Loucy (cell line): ENCODE results near the gene HDHD3.

Experiments used
- H2AFZ ChIP-seq: fragments of 200-600 bp; sonication (generic); 2 replicates; pipeline ENCODE4 v1.6.0; 2016; ENCODE audit warnings: antibody characterized with exemption, mild to moderate bottlenecking, low read length, moderate library complexity
- H3F3A ChIP-seq: fragments of 200-600 bp; 2 replicates; pipeline ENCODE4 v1.6.0; 2016; ENCODE audit warnings: antibody characterized with exemption, low read depth, mild to moderate bottlenecking
- H3K27me3 ChIP-seq: fragments of 200-600 bp; sonication (generic); 2 replicates; pipeline ENCODE4 v1.6.1; 2014; ENCODE audit warnings: low read length, mild to moderate bottlenecking; ENCODE audit not compliant: insufficient read depth, poor library complexity, severe bottlenecking
- H3K36me3 ChIP-seq: fragments of 200-600 bp; sonication (generic); 2 replicates; pipeline ENCODE4 v1.6.1; 2016; ENCODE audit warnings: low read length; ENCODE audit not compliant: insufficient read depth
- H3K4me1 ChIP-seq: fragments of 200-600 bp; sonication (generic); 2 replicates; pipeline ENCODE4 v1.5.1; 2014; ENCODE audit warnings: low read length, mild to moderate bottlenecking; ENCODE audit not compliant: insufficient read depth, poor library complexity, severe bottlenecking
- H3K4me2 ChIP-seq: fragments of 200-600 bp; sonication (generic); 2 replicates; pipeline ENCODE4 v1.6.0; 2014; ENCODE audit warnings: antibody characterized with exemption, low read length, low read depth, mild to moderate bottlenecking; ENCODE audit not compliant: poor library complexity, severe bottlenecking
- H3K4me3 ChIP-seq: fragments of 200-600 bp; sonication (generic); 2 replicates; pipeline ENCODE4 v1.5.1; 2014; ENCODE audit warnings: low read length, mild to moderate bottlenecking, mixed read lengths; ENCODE audit not compliant: poor library complexity, severe bottlenecking
- H3K79me2 ChIP-seq: fragments of 200-600 bp; sonication (generic); 2 replicates; pipeline ENCODE4 v1.6.1; 2014; ENCODE audit warnings: low read length; ENCODE audit not compliant: insufficient read depth
- H3K9ac ChIP-seq: fragments of 200-600 bp; sonication (generic); 2 replicates; pipeline ENCODE4 v1.6.0; 2014; ENCODE audit warnings: mild to moderate bottlenecking, low read depth, low read length, moderate library complexity; ENCODE audit not compliant: poor library complexity, severe bottlenecking
- H3K9me2 ChIP-seq: fragments of 200-600 bp; sonication (generic); replicated peaks from 2 replicates; pipeline ENCODE4 v1.6.1; 2016; ENCODE audit warnings: low read depth, low read length, mixed read lengths
- H3K9me3 ChIP-seq: fragments of 200-600 bp; sonication (generic); 2 replicates; pipeline ENCODE4 v1.6.1; 2014; ENCODE audit warnings: mild to moderate bottlenecking, antibody characterized with exemption, low read length, low read depth; ENCODE audit not compliant: insufficient read depth
- H4K20me1 ChIP-seq: fragments of 200-600 bp; sonication (generic); 2 replicates; pipeline ENCODE4 v1.6.0; 2014; ENCODE audit warnings: antibody characterized with exemption, low read length, mild to moderate bottlenecking; ENCODE audit not compliant: insufficient read depth, poor library complexity, severe bottlenecking
- EZH2phosphoT487 ChIP-seq: fragments of 200-600 bp; IDR thresholded peaks from 2 replicates; pipeline ENCODE4 v1.6.1; 2018; ENCODE audit warnings: antibody characterized with exemption, mild to moderate bottlenecking, moderate library complexity, borderline replicate concordance
- TF ChIP-seq, protein P1 (sequence below): fragments of 200-600 bp; sonication (generic); conservative IDR thresholded peaks from 2 replicates; pipeline ENCODE4 v1.5.1; 2014; ENCODE audit warnings: mild to moderate bottlenecking, antibody characterized with exemption, low read length

Gene HDHD3

GRCh38 chr9:113352006-113352405 lies 24.8 kb downstream of the HDHD3 start:
- Histone ChIP-seq H4K20me1 (no peaks in the 10 kb centered on the region), H3K9me3 (no peaks in the 10 kb centered on the region), H3K4me3 (no peak overlapping the region), H3K9ac (no peak overlapping the region), H3K4me1 (peaks cover 24% of the 10 kb centered on the region), H3K4me2 (no peak overlapping the region), H3K36me3 (no peaks in the 10 kb centered on the region), H3F3A (peaks cover 2% of the 10 kb centered on the region; the same call in 1 of the 2 replicates), H3K27me3 (no peaks in the 10 kb centered on the region), H3K79me2 (no peaks in the 10 kb centered on the region), H2AFZ (no peak overlapping the region), H3K9me2 (no peaks in the 10 kb centered on the region)
- no peak for TF ChIP-seq EZH2phosphoT487

DNA sequence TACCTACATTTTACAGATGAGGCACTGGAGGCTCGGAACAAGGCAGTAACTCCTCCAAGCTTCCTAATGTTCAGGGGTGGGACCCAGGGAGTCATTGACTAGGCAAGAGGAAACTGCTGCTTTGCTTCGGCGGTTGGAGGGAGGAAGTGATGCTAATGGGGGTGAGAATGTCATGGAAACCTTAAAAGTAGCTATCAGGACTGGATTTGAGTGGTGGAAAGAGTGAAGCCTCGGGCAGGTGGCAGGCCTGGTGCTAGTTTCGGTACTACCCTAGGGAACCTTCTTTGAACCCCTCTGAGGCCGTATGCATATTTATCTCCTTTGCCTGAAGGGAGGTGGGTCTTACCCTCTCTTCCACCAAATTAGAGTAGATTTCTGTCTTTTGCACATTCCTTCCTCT lies 25.8 kb downstream of the HDHD3 start:
- H3K79me2 ChIP-seq = no peaks in the 10 kb centered on the region
- peaks cover 2% of the 10 kb centered on the region; the same call in 1 of the 2 replicates for H3F3A ChIP-seq
- TF ChIP-seq, protein P1, sequence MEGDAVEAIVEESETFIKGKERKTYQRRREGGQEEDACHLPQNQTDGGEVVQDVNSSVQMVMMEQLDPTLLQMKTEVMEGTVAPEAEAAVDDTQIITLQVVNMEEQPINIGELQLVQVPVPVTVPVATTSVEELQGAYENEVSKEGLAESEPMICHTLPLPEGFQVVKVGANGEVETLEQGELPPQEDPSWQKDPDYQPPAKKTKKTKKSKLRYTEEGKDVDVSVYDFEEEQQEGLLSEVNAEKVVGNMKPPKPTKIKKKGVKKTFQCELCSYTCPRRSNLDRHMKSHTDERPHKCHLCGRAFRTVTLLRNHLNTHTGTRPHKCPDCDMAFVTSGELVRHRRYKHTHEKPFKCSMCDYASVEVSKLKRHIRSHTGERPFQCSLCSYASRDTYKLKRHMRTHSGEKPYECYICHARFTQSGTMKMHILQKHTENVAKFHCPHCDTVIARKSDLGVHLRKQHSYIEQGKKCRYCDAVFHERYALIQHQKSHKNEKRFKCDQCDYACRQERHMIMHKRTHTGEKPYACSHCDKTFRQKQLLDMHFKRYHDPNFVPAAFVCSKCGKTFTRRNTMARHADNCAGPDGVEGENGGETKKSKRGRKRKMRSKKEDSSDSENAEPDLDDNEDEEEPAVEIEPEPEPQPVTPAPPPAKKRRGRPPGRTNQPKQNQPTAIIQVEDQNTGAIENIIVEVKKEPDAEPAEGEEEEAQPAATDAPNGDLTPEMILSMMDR = no peak
- TF ChIP-seq EZH2phosphoT487 = no peak
- H2AFZ ChIP-seq = peak overlapping the region; percentile 66
- no peaks in the 10 kb centered on the region for H3K9me3 ChIP-seq
- H3K9me2 ChIP-seq = no peaks in the 10 kb centered on the region
- peak overlapping the region; percentile 34 for H3K4me3 ChIP-seq
- peak overlapping the region; percentile 4 for H3K9ac ChIP-seq
- H3K36me3 ChIP-seq = no peaks in the 10 kb centered on the region
- no peaks in the 10 kb centered on the region for H4K20me1 ChIP-seq
- no peaks in the 10 kb centered on the region for H3K27me3 ChIP-seq
- H3K4me2 ChIP-seq = peak overlapping the region; percentile 53
- H3K4me1 ChIP-seq = peaks cover 24% of the 10 kb centered on the region

DNA sequence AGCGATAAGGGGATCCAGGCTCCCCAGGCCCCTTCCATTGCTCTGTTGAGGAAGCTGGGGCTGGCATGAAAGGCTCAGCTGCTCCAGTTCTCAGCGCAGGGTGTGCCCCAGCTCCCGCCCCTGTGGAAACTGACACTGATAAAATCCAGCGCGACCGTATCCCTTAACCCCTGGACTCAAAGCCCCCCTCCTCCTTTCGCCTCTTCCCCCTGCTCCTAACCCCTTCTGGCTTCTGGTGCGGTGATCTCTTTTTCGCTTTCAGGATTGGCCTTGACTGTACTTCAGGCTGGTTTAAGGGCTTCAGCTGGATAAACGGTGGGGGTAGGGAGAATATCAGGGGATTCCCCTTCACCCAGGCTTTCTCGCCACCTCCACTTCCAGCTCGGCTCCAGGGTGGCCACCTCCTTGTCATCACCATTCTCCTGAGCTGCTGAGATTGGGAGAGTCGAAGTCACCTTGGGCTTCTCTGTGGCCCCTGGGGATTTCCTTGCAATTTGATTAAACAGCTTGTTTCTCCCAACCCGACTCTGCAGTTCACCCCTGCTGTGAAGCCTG lies 26.6 kb downstream of the HDHD3 start:
- H3K4me2 ChIP-seq = peak overlapping the region; percentile 53
- H2AFZ ChIP-seq = peak overlapping the region; percentile 66; the same call in 1 of the 2 replicates

More for the DNA sequence above, 26.6 kb downstream of the HDHD3 start:
- Histone ChIP-seq H3K4me1 (peaks cover 24% of the 10 kb centered on the region), H3K4me3 (peak overlapping the region; percentile 34), H3K9me3 (no peaks in the 10 kb centered on the region), H3K9me2 (no peaks in the 10 kb centered on the region), H3K27me3 (no peaks in the 10 kb centered on the region), H4K20me1 (no peaks in the 10 kb centered on the region), H3F3A (peaks cover 2% of the 10 kb centered on the region; the same call in 1 of the 2 replicates), H3K79me2 (no peaks in the 10 kb centered on the region), H3K36me3 (no peaks in the 10 kb centered on the region), H3K9ac (peak overlapping the region; percentile 4)
- no peak for TF ChIP-seq EZH2phosphoT487
- TF ChIP-seq, protein P1 = no peak
